ENCODE data around the gene RFTN1.

The RFTN1 gene

GRCh38 chr3:16272588-16272987 lies 240.9 kb downstream of the RFTN1 start:
- H3K27me3 ChIP-seq (ENCODE audit: control insufficient read depth, insufficient read depth, low read length), result no peaks in the 10 kb centered on the region
- H3K4me3 ChIP-seq (ENCODE audit: low read length), result no peak overlapping the region
- peaks cover 6% of the 10 kb centered on the region for H3K36me3 ChIP-seq (ENCODE audit: control insufficient read depth, insufficient read depth, low read length)
- H3K9ac ChIP-seq (ENCODE audit: low read length), result no peak overlapping the region
- no peak overlapping the region for H3K27ac ChIP-seq (ENCODE audit: low read depth, low read length)
- no peaks in the 10 kb centered on the region for H3K4me1 ChIP-seq (ENCODE audit: control insufficient read depth, insufficient read depth, low read length)

- H3K36me3 ChIP-seq (ENCODE audit: control insufficient read depth, insufficient read depth, low read length), result peaks cover 6% of the 10 kb centered on the region
- no peak overlapping the region for H3K27ac ChIP-seq (ENCODE audit: low read depth, low read length)
- H3K4me1 ChIP-seq (ENCODE audit: control insufficient read depth, insufficient read depth, low read length), result no peaks in the 10 kb centered on the region
- no peaks in the 10 kb centered on the region for H3K27me3 ChIP-seq (ENCODE audit: control insufficient read depth, insufficient read depth, low read length)
- H3K4me3 ChIP-seq (ENCODE audit: low read length), result no peak overlapping the region
- H3K9ac ChIP-seq (ENCODE audit: low read length), result no peak overlapping the region
These were observed 242.6 kb downstream of the RFTN1 start for GRCh38 chr3:16270855-16271254.

- no peaks in the 10 kb centered on the region for H3K4me1 ChIP-seq (ENCODE audit: control insufficient read depth, insufficient read depth, low read length)
- no peak overlapping the region for H3K27ac ChIP-seq (ENCODE audit: low read depth, low read length)
- peak overlapping the region; percentile 12 for H3K9ac ChIP-seq (ENCODE audit: low read length)
- peaks cover 4% of the 10 kb centered on the region for H3K36me3 ChIP-seq (ENCODE audit: control insufficient read depth, insufficient read depth, low read length)
- no peak overlapping the region for H3K4me3 ChIP-seq (ENCODE audit: low read length)
- no peaks in the 10 kb centered on the region for H3K27me3 ChIP-seq (ENCODE audit: control insufficient read depth, insufficient read depth, low read length)
These were observed 246.8 kb downstream of the RFTN1 start for GRCh38 chr3:16266714-16267113.

All from rectal smooth muscle tissue (tissue), 1 donor.